ENCODE results near the gene OSBPL9.

Gene OSBPL9

GRCh38 chr1:51708911-51709760 lies 92.2 kb downstream of the OSBPL9 start:
- Histone ChIP-seq H3K36me3 (no peaks in the 10 kb centered on the region), H3K27me3 (ENCODE audit: insufficient read depth, low read depth, severe bottlenecking) (no peaks in the 10 kb centered on the region), H3K27ac (no peak overlapping the region), H3K4me3 (ENCODE audit: low read depth, low read length) (no peak overlapping the region), H3K9me3 (ENCODE audit: severe bottlenecking) (no peaks in the 10 kb centered on the region)
- TF ChIP-seq CTCF (IDR thresholded peaks at IDR 0.05; ENCODE audit: low read depth, low read length), result no peak
- DNase-seq, result no peak

- H3K4me3 ChIP-seq (ENCODE audit: low read depth, low read length), result no peak overlapping the region
- no peaks in the 10 kb centered on the region for H3K9me3 ChIP-seq (ENCODE audit: severe bottlenecking)
- no peak for DNase-seq
- no peak for TF ChIP-seq CTCF (IDR thresholded peaks at IDR 0.05; ENCODE audit: low read depth, low read length)
- H3K27me3 ChIP-seq (ENCODE audit: insufficient read depth, low read depth, severe bottlenecking), result no peaks in the 10 kb centered on the region
- no peaks in the 10 kb centered on the region for H3K36me3 ChIP-seq
- no peak overlapping the region for H3K27ac ChIP-seq
Measured at GRCh38 chr1:51709951-51710350, 93.1 kb downstream of the OSBPL9 start.

GRCh38 chr1:51712590-51712989 lies 95.7 kb downstream of the OSBPL9 start:
- H3K4me3 ChIP-seq (ENCODE audit: low read depth, low read length), result no peak overlapping the region
- H3K27me3 ChIP-seq (ENCODE audit: insufficient read depth, low read depth, severe bottlenecking), result no peaks in the 10 kb centered on the region
- H3K36me3 ChIP-seq, result peaks cover 2% of the 10 kb centered on the region; the same call in 1 of the 2 replicates

GRCh38 chr1:51714374-51715019 lies 97.6 kb downstream of the OSBPL9 start:
- no peak for DNase-seq
- Histone ChIP-seq H3K4me3 (ENCODE audit: low read depth, low read length) (no peak overlapping the region), H3K36me3 (peaks cover 2% of the 10 kb centered on the region; the same call in 1 of the 2 replicates), H3K27me3 (ENCODE audit: insufficient read depth, low read depth, severe bottlenecking) (no peaks in the 10 kb centered on the region), H3K9me3 (ENCODE audit: severe bottlenecking) (no peaks in the 10 kb centered on the region), H3K27ac (no peak overlapping the region)
- no peak for TF ChIP-seq CTCF (IDR thresholded peaks at IDR 0.05; ENCODE audit: low read depth, low read length)

More at GRCh38 chr1:51712590-51712989, 95.7 kb downstream of the OSBPL9 start:
- Histone ChIP-seq H3K9me3 (ENCODE audit: severe bottlenecking) (no peaks in the 10 kb centered on the region), H3K27ac (no peak overlapping the region)
- no peak for DNase-seq
- no peak for TF ChIP-seq CTCF (IDR thresholded peaks at IDR 0.05; ENCODE audit: low read depth, low read length)

- no peak for TF ChIP-seq CTCF (IDR thresholded peaks at IDR 0.05; ENCODE audit: low read depth, low read length)
- Histone ChIP-seq H3K9me3 (ENCODE audit: severe bottlenecking) (no peaks in the 10 kb centered on the region), H3K27me3 (ENCODE audit: insufficient read depth, low read depth, severe bottlenecking) (no peaks in the 10 kb centered on the region), H3K4me3 (ENCODE audit: low read depth, low read length) (no peak overlapping the region), H3K27ac (no peak overlapping the region), H3K36me3 (peaks cover 2% of the 10 kb centered on the region; the same call in 1 of the 2 replicates)
- no peak for DNase-seq
Measured at GRCh38 chr1:51715369-51715768, 98.5 kb downstream of the OSBPL9 start.
